ENCODE data around the gene CISH.

Gene CISH

DNA sequence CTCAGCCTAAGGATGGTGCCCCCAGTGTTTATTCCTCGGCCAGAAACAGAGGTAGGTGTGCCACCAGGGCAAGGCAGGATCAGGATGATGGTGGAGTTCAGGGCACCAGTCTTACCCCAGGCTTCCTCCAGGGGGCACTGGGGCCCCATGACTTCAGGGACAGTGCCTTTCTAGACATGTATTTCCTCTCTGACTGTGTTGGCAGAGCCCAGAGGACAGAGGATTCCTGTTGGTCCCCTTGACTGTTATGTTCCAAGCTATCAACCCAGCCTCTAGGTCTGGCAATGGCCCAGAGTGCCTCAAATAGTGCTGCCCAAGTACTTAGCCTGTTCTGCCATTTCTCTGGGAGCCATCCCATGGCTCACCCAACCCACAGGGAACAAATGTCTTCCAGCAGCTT lies 39.4 kb downstream of the CISH start:
- DNase-seq (ENCODE audit: low read depth in 2 of 2): peak; percentile 55 to 68

DNA sequence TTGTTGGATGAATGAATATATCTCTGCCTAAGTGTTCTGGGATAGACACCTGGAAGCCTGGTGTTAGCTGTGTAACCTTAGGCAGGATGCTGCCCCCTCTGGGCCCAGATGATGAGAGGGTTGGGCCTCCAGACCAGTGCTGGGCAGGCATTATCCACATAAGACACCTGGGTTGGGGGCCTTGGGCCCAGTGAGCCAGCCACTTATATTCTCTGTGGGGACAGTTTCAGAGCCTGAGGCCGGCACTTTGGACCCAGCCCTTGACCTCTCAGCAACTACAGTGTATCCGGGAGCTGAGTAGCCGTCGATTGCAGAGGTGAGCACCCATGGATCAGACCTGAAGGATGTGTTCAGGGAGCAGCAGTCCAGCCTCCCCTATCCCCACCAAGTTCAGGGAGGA lies 40.1 kb downstream of the CISH start:
- no peak for DNase-seq (ENCODE audit: low read depth in 2 of 2)

DNA sequence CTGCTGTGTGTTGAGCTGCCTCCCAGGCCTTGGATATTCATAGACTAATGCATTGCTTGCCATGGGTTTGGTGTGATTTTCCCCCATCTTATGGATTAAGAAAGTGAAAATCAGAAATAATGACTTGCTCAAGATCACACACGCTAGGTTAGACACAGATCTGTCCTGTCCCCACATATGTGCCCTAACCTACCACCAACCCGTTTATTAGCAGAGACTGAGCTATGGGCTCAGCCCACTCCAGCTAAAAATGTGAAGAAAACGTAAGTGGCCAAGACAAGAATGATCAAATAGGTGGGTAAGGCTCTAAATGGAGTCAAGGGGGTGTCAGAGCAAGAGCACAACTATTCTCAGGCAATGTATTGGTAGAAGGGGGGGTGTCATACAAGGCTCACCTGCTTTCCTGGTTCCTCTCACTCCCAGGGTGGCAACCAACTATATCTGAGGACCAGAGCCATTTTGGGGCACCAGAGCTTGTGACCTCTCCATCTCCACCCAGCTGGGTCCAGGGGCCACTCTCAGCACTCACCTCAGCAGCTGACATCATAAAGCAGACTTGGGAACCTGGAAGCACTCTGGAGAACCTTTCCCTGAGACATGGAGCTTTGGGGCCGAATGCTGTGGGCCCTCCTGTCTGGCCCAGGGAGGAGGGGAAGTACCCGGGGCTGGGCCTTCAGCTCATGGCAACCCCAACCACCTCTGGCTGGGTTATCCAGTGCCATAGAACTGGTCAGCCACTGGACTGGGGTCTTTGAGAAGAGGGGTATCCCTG lies 40.9 kb downstream of the CISH start:
- DNase-seq (ENCODE audit: low read depth in 2 of 2): no peak

DNA sequence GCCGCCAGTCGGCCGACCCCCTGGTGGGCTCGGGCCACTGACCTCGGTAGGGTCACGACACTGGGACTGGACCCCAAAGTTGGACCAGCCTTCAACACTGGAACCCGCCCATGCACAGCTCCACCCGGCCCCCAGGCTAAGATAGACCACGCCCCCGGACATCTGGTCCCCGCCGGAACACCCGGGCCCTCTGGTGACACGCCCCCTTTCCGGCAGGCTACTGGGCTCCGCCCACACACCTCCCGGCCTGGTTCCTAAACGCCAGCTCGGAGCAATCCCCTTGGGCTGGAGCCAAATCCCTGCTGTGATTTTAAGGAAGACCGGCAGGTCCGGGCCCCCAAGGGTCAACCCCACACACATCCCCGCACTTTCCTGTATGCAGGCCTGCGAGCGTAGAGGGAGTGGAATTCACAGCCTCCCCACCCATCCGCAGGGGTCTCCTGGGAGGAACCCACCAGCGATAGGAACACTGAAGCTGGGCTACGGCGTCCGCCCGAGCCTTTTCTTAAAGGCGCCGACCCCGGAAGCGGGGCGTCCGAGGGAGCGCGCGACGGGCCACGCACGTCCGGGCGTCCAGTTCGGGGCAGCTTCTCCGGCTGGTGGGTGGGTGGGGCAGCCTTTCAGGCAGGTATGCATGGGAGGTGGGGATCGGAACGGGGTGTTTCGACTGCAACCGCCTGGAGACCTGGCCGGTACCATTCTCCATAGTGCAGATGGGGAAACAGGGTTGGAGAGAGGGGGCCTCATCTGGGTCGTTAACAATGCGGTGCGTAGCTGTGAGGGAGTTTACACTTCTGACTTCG lies 42.4 kb downstream of the CISH start, which contains the start of gene HEMK1:
Gene HEMK1, plus strand, starts transcription at position 576 of the 803 bp plus-strand sequence. CDS start 1,583 bp downstream, outside the sequence.
- DNase-seq (ENCODE audit: low read depth in 2 of 2): peak; percentile 82 to 87

DNA sequence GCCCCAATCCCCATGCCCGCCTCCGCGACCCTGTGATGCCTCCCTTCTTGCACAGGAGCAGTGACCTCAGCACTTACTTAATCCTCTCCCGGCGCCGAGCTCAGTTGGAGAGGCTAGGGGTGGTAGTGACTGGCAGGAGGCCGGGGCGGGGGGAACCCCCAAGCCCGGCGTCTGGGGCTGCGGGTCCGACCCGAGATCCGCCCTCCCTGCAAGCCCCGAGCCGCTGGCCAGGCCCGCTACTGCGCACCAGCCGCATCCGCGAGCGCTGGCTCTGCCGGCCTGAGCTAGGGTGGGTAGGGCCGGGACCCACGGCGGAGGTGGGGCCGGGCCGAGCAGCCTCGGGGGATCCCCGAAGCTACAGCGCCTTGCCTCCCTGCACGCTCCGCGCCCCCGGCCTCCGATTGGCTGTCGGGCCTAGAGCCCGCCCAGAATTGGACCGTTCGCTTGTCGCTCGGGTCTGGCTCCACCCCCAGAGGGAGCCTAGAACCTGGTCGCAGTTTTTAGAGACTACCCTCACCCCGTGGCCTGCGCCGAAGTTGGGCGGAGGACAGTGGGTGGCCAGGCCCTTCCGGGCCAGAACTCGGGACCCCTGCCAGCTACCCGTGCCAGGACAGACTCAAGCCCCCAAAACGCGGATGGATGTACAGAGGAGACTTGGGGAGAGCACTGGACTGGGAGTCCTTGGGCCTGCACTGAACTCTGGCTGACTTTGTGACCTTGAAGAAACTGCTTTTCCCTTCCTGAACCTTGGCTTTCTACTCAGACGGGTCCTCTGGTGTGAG lies 44.0 kb downstream of the CISH start, which contains the start of gene C3orf18:
Gene C3orf18, minus strand, starts transcription at position 362 of the 782 bp plus-strand sequence. CDS start 2,048 bp downstream, outside the sequence.
- DNase-seq (ENCODE audit: low read depth in 2 of 2): peak; percentile 80 to 89

DNA sequence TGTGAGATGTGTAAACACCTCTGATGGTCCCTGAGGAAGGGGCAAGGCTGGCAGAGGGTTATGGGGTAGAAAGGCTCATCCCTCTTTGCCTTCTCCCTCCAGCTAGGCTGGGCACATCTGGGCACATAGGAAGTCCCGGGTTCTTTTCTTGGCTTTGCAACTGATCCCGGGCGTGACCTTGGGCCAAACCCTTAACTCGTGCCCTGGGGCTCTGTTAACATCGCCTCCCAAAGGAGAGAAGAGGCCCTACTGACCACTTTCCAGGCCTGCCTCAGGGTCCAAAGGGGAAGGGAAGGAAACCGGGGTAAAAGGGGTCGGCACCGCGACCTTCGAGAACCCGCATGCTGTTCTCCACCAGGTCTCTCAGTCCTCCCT lies 44.6 kb downstream of the CISH start:
- DNase-seq (ENCODE audit: low read depth in 2 of 2): no peak

DNA sequence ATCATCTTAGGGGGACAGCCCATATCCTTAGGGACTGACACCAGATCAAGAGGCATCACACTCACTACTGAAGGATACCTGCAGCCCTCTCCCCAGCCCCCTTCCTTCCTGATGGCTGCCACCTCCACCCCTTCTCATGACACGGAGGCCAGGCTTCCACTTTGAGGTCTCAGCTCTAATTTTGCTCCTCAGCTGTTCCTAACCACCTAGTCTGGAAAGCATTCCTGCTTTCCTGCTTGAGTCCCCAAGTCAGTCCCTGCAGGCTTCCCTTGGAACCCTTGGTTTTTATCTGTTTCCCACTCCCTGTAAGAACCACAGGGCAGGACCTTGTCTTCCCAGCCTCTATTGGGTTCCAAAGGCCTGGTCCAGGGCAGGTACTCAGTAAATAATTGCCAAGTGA lies 47.3 kb downstream of the CISH start:
- no peak for DNase-seq (ENCODE audit: low read depth in 2 of 2)

DNA sequence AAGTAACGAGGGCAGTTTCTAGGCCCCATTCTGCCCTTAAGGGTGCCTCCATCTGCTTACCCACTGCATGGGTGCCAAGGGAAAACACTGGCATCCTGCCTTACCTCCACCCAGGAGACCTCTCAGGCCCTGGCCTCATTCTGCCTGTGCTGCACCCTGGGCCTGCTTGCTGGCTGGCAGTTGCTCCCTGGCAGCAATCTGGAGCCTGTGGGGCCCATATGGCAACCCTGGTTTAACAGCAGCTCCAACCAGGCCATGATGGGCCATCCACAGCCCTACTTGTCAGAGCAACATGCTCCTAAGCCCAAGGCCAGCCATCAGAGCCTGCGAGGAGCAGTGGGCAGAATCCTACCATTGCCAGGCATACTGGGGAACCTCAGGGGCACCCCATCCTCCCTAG lies 47.7 kb downstream of the CISH start:
- no peak for DNase-seq (ENCODE audit: low read depth in 2 of 2)

DNA sequence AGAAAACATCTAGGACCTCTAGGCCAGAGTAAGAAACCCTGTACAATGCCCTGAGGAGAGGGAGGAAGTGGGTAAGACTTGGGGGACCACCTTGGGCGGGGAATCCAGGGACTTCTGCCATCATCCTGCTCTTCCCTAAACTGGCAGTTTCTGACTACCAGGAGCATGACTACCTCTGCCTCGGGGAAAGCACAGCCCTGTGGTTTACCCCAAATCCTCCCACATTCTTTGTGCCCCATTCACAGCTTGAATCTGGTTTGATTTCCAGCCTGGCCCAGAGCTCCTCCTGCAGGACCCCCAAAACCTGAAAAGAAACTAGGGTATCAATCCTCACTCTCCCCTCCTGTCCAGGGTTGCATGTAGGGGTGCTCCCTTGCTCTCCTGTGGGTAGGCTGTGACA lies 48.7 kb downstream of the CISH start:
- no peak for DNase-seq (ENCODE audit: low read depth in 2 of 2)

DNA sequence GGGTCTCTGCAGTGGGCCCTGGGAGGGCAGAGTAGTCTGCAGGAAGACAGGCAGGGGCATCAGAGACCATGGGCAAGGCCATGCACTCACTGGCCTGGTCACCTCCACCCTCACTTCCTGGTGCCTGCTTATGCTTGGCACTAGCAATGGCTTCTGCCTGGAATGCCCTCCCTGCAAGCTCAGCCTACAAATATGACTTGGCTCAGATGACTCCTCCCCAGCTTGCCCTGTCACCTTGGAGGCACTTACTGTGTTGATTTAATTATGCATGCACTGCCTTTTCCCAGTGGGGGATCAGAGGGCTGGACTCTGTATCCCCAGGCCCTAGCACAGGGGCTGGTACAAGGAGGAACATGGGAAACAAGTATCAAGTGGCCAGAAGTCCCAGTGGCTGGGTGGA lies 51.9 kb downstream of the CISH start:
- no peak for DNase-seq (ENCODE audit: low read depth in 2 of 2)

DNA sequence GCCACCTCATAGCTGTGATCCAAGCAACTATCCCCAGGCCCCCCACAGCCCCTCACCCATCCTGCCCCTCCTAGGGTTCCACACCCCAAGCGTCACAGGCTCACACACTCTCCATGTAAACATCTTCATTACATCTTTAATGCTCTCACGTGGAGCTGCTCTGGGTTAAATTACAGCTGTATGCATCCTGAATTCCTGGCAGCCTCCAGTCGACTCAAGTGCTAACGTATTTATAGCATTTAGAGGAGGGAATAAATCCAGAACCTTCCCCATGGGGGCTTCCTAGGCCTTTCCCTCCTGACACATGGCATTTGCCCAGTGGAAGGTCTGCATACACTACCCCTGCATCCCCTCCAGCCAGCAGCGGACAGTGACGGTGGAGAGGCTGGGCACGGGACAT lies 53.7 kb downstream of the CISH start:
- DNase-seq (ENCODE audit: low read depth in 2 of 2): no peak

DNA sequence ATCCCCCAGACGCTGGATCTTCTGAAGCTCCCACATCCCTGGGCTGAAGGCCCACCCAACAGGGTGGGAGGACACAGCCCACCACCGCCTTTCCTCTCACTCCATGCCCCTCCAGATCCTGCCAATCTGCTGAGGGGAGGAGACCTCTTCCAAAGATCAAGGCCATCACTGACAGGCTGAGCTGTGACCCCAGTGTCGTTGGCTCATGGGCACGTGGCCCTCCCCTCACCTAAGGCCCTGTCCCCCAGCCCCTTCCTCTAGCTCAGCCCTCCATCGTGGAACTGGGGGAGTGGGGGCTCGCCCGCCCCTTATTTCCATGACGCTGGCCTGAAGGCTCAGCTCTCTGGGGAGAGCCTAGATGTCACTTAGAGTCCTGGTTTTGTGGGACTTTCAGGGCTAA lies 54.5 kb downstream of the CISH start:
- no peak for DNase-seq (ENCODE audit: low read depth in 2 of 2)

Data from stimulated activated CD8-positive, alpha-beta memory T cell treated with anti-CD3 and anti-CD28 coated beads, Interleukin-7, amount 100 ng/mL, for 1 hour (primary cell).